ENCODE measurements around the gene GBA3.

Gene GBA3

DNA sequence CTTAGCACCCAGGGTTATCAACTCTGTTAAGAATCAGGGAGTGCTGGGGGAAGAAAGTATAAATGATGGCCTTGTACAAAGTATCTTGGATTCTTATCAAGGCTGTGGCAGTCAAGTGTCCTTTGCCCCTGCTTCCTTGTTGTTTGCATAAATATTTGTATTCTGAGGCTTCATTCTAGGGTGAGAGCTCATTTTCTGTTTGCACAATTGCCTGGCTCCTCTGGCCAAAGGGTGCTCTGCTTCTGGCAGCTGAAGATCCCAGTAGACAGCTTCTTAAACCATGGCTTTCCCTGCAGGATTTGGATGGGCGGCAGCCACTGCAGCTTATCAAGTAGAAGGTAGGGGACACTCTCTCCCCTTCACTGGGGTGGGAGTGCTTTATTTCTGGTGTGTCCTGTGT lies at the start of gene GBA3:
Gene GBA3 (plus strand): TSS at position 202 of the 400 bp plus-strand sequence.
- no peak for DNase-seq

DNA sequence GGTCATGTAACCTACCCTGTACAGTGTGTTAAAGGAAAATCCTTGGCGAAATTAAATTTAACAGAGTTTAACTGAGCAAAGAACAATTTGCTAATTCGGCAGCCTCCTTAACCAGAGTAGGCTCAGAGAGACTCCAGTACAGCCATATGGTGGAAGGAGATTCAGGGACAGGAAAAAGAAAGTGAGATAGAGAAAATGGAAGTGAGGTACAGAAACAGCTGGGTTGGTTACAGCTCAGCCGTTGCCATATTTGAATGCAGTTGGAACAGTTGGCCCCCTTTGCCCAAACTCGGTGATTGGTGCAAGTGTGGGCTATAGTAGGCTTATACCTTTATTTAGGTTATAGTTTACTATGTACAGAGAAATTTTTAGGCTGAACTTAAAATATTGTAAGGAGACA lies 48.8 kb upstream of the GBA3 start:
- DNase-seq, result no peak

- DNase-seq, result no peak
These were observed 47.1 kb upstream of the GBA3 start for GRCh38 chr4:22645481-22646182.

- no peak for DNase-seq
These were observed 43.7 kb upstream of the GBA3 start for GRCh38 chr4:22648996-22649395.

DNA sequence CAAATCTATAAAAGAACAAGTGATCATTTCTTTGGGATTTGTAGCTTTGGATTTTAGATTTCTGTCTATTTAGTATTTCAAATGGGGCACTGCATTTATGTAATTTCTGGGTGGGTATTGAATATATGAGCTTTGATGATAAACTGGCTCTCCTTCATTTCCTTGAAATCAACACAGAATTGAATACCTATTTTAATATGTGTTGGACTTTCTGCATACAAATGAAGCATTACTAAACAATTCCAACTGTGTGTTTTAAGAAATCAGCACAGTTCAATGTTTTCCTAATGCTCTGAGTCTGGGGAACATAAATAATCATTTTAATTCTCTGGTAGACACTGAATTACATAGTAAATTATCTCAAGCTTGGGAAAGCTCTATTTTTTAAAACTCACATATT lies 42.0 kb upstream of the GBA3 start:
- no peak for DNase-seq

DNA sequence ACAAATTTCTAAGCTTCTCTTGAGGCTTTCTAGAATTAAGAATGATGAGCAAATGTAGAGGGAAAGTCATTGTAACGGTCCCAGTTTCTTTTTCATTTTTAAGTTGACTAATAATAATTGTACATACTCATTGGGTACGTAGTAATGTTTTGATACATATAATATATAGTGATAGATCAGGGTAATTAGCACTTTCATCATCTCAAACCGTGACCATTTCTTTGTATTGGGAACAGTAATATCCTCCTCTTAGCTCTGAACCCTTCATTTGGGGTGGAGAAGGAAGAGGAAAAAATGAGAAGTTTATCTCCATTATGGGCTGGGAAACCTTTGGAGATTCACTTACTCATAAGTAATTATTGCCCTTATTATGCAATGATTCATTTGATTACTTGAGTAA lies 39.0 kb upstream of the GBA3 start:
- no peak for DNase-seq

DNA sequence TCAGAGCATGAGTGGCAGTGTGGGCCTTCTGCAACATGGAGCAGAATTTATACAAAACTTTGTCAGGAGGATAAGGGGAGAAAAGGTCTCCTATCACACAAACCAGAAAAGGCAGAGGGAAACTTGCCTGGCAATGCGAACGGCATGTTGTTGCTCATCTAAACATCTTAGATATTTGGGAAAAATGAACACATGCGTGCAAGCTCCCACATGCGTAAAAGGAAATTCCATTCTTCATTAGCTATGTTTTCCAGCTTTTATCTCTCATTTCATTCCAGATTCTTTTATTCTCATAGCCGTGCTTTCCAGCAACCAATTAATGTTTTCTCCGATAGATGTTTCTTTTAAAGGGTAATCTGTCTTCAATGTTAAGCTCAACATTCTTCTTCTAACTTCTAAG lies 31.3 kb upstream of the GBA3 start:
- no peak for DNase-seq

DNA sequence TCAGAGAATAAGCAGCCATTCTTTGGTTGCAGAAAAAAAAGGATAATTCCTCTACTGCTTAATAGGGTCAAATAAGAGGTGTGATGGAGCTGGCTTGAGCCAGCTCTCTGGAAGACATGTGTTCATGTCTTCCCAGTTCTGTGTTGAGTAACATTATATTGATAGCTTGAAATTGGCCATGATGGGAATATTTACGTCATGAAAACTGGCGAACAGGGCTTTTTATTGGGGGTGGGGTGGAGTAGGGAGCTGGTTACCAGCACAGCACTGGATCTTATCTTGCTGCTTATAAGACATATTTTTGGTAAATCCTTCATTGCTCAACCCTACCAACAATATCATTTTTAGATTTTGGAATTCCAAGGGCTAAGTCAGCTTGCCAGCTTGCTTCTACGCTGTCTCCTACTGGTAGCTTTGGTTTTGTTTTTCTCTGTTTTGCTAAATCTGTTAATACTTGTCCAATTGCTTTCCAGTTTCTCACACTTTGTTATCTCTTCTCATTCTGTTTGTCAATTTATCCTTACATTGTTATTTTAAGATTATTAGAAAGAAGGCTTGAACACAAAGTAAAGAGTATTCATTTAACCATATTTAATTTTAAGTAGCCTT lies 25.3 kb upstream of the GBA3 start:
- DNase-seq, result no peak

DNA sequence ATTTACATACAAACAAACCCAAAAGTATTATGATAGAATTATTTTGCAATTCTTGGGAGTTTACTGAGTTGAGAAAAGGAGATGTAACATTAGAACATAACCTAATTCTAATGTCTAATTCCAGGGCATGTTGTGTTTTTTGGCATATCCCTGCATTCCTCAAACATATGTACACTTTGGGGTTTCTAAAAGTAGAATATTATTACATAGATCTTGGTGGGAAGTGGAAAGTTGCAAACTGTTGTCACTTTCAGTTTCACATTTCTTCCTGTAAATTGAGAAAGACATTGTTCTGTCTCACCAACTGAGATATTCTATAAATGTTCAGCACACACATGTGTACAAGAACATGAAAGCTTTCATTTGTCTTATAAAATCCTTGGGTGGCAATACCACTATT lies 24.4 kb upstream of the GBA3 start:
- no peak for DNase-seq

DNA sequence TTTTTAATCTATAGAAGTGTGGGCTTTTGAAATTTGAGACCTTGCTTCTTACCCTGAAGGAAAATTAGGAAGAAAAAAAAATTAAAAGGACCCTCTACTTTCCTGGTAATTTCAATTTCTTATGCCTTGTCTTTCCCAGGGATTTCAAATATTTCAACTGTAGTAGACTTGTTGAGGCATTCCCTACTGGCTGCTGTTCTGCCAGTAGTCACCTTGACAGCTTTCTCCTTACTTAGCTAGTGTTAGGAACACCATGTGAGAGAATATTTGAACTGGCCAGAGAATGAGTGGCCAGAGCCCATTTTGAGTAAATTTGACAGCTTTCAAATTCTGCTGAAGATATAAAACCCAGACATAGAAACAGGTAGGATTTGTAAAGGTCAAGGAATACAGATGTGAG lies 24.0 kb upstream of the GBA3 start:
- no peak for DNase-seq

GRCh38 chr4:22670956-22671355 lies 21.8 kb upstream of the GBA3 start:
- no peak for DNase-seq

GRCh38 chr4:22672519-22672918 lies 20.2 kb upstream of the GBA3 start:
- DNase-seq, result no peak

- DNase-seq, result no peak
These were observed 19.8 kb upstream of the GBA3 start for GRCh38 chr4:22672944-22673343.

GRCh38 chr4:22674700-22675099 lies 18.0 kb upstream of the GBA3 start:
- DNase-seq, result no peak

DNA sequence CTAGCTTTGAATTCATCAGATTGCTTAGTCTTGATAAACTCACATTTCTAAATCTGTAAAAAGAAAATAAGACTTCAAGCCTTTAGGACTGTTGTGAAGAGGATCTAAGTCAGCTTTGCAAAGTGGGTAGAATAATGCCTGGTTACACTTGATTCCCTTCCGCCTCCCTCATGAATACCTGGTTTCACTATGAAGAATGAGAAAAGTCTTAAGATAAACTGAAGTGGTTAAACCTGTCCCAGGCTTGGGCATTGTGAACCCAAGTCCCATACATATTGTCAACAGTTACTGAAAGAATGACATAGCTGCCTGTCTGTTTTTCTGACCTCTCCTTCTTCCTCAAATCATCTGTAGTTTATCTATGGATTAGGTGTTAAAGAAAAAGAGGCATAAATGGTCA lies 16.7 kb upstream of the GBA3 start:
- DNase-seq, result no peak

DNA sequence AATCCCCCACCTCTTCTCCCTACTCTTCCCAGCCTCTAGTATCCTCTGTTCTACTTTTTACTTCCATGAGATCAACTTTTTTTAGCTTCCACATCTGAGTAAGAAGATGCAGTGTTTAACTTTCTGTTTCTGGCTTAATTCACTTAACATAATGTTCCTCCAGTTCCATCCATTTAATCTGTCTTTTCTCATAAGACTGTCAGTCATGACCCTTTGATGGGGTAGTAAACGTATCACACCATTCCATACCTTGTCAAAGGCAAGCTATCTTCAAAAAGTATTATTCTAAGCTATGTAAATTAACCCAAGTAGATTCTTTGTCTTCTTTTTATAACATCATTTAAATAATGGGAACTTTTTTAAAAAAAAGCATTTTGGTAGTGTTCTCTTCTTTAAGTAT lies 15.0 kb upstream of the GBA3 start:
- DNase-seq, result no peak

DNA sequence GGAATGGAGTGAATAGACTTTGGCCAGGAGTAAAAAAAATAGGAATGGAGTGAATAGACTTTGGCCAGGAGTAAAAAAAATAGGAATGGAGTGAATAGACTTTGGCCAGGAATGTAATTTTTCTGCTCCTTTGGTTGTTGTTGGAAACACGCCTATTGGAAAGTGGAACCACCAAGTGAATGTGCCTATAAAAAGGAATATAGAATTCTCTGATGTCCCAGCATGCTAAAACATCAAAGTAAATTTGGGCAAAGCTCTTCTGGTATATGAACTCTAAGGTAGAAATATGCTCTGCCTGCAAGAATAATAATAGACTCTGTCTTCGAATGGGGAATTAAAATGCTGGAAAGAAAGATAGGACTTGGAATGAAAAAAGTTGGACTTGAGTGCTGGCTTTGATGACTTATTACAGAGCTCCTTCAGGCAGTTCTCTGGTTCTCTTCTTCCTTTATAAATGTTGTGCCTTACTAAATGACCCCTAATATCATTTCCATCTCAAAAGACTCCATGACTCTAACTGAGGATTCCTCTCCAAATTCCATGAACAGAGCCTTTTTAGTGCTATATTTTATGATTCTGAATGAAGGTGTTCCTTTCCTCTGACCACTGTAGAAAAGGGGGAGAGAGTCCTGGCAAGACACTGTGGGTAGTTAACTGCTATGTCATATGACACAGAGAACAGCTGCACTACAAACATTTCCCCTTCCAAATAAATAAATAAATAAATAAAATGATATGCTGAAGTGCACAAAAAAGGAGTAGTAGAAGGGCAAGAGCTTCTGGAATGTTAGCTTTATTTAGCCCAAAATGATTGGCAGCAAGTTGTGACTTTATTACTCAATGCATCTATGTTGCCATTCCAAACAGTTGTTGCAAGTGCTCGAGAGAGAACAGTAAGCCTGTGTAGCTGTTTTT lies 13.5 kb upstream of the GBA3 start:
- peak; percentile 41 for DNase-seq

DNA sequence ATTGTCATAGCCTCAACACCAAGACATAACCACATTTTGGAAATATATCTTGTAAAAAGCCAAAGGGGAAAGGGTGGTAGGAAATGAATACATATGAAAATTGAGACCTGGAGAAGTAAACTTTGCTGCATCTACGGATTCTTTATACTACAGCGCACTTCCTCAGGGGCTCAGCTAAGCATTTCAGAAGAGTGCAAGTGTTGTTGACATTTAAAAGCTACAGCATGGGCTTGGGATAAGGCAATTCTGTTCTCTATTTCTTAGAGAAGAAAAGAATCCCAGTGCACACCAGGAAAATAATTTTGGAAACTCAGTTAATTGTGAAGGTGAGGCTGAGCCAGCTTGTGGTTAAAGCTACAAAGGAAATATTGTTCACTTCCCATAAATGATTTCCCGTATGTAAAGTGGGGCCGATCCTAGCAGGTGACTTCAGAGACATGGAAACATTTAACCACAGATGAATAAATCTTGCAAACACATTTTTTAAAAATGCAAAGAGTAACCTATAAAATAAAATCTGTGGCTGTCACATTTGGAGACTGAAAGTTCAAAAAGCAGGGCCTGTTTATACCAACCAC lies 12.6 kb upstream of the GBA3 start:
- DNase-seq, result peak; percentile 28

GRCh38 chr4:22683726-22684125 lies 9.0 kb upstream of the GBA3 start:
- no peak for DNase-seq

DNA sequence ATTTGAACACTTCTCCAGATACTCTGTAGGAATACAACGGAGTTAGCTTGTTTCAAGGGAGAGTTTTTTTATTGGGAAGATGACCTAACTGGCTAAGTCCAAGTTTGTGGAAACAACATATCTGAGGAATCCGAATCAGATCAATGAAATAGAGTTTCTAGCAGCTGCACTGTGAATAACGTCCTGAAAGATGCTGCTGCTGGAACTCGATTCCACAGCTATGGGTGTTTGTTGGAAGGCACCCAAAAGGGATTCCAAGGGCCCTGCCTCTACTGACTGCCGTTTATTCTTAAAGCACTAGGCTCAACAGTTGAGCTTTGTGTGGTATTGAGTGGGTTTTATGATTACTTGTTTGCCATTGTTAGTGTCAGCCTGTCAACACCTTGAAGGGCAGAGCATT lies 6.6 kb upstream of the GBA3 start:
- peak; percentile 43 for DNase-seq

DNA sequence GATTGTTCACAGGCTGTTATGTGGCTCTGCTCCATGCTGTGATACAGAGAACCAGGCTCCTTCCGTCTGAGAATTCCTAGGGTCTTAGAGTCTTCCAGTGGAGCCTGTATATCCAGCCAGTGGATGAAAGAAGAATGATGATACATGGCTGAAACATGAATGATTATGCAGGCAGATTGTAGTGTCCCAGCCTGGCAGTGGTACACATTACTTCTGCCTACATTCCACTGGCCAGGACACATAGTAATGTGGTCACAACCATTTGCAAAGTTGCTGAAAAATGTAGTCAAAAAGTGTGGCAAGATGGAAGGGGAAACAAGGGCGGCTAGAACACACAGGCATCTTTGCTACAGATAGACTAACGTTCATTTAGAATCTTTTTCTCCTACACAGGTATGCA lies 4.5 kb upstream of the GBA3 start:
- DNase-seq, result no peak

DNA sequence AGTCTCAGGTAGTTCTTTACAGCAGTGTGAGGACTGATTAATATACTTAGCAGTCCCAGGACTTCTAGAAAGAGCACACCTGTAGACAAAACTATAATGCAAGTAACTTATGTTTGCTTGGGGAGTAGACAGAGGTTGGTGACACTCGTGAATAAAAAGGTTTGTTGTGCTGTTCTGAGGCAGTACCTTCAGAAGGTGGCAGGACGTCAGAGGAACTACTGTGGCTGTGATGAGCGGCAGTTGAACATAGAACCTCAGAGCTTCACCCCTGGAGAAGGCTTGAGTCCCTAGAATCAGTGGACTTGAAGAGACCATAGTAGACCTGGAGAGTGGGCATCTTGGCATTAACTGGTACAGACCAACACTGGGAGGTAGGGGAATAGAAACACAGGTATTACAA lies 3.3 kb upstream of the GBA3 start:
- DNase-seq, result no peak

GRCh38 chr4:22695029-22695428 lies 2.3 kb downstream of the GBA3 start:
- no peak for DNase-seq

- no peak for DNase-seq
These were observed 3.2 kb downstream of the GBA3 start for GRCh38 chr4:22695917-22696316.
